Pancreas (tissue), 10 donors: ENCODE results near the gene PCYOX1L. TPM values are rescaled to one million over a fixed set of nuclear protein-coding genes. Genes with fewer than 3 reads are reported as not detected.

Source experiments
- ATAC-seq, 4 donors: fragments of 200-7000 bp; cut with Tn5 transposase; one replicate each; pipeline versions ENCODE4 v1.8.0 to v1.9.1; 2020; ENCODE audit warnings: mild to moderate bottlenecking in 4 of 4, moderate library complexity in 4 of 4
- DNase-seq, 6 donors: peaks; one replicate each; pipeline ENCODE4 v3.0.0-alpha.2; 2020
- FAIRE-seq: peaks from 2 replicates; lab custom pipeline; 2012; peaks lifted over from hg19 to GRCh38; lab: Jason Lieb, UNC
- H3K27ac ChIP-seq, 4 donors: fragments of 200-600 bp; sonication (generic); 1 replicate in 3 of 4; 2 replicates in 1 of 4; pipeline versions ENCODE4 v1.5.0 to v1.8.0; 2020
- H3K27me3 ChIP-seq, 4 donors: fragments of 200-600 bp; one replicate each; pipeline ENCODE4 v1.8.0; 2021
- H3K36me3 ChIP-seq, 3 donors: fragments of 200-600 bp; sonication (generic) in 1 of 3; one replicate each; pipeline versions ENCODE4 v1.5.0 to v1.8.0; 2020 to 2021
- H3K4me1 ChIP-seq, 3 donors: fragments of 200-600 bp; one replicate each; pipeline ENCODE4 v1.8.0; 2021
- H3K4me3 ChIP-seq, 4 donors: fragments of 200-600 bp; sonication (generic) in 2 of 4; one replicate each; pipeline versions ENCODE4 v1.5.0 to v1.8.0; 2020 to 2021
- H3K9me3 ChIP-seq, 4 donors: fragments of 200-600 bp; one replicate each; pipeline ENCODE4 v1.8.0; 2021
- WGBS, 2 donors: extraction: QIAGEN DNeasy Blood & Tissue Kit; methylation state at CpG; one replicate each; pipeline ENCODE4 v1.1.7; 2013; 5-methylcytosine and 5-hydroxymethylcytosine counted together
- intact Hi-C, 3 donors: fragments of 100-400 bp; cut with DNase I; formaldehyde crosslinking; loops; one replicate each; pipeline versions ENCODE4 v1.11.1 to v1.14.2; 2022
- polyA plus RNA-seq, 2 donors: library from polyadenylated mRNA; stranded (reverse); fragments of 200-250 nt; gene quantifications; one replicate each; pipeline ENCODE4 v1.2.3, GENCODE V29; 2013
- total RNA-seq, 6 donors: library from RNA; stranded (reverse); fragmentation: NEBNext Ultra II Directional in 4 of 6; extraction: Animal tissue kit (Norgen Biotek cat#: 25700) in 4 of 6; gene quantifications; one replicate each; pipeline versions ENCODE4 v1.2.1 to v1.2.4, GENCODE V29; 2021 to 2023
- TF ChIP-seq, protein P1 (sequence below), 4 donors: fragments of 200-600 bp; sonication (generic) in 3 of 4; IDR thresholded peaks; one replicate each; pipeline versions ENCODE4 v1.5.0 to v1.8.0; 2021; ENCODE audit warnings: antibody characterized with exemption in 4 of 4
- donor health status: healthy with polysubstance abuse.
- donor health status: DM: no; HTN: no; CAD: no; lungs with moderate emphysema.
- donor health status: DM: no; HTN: no; CAD: no.
- donor health status: control.
- donor health status: control.
- donor health status: Bipolar disorder and iron deficiency.
- donor health status: DM: yes; HTN: yes; CAD: no.
- donor health status: DM: no; HTN: no; CAD: no.
- donor health status: DM: no; HTN: no; CAD: no.
- donor health status: DM: yes; HTN: yes; CAD: no.

PCYOX1L gene
- total and polyA plus RNA-seq, 8 donors = 2.1 to 11.5 (median 3.8) TPM

DNA sequence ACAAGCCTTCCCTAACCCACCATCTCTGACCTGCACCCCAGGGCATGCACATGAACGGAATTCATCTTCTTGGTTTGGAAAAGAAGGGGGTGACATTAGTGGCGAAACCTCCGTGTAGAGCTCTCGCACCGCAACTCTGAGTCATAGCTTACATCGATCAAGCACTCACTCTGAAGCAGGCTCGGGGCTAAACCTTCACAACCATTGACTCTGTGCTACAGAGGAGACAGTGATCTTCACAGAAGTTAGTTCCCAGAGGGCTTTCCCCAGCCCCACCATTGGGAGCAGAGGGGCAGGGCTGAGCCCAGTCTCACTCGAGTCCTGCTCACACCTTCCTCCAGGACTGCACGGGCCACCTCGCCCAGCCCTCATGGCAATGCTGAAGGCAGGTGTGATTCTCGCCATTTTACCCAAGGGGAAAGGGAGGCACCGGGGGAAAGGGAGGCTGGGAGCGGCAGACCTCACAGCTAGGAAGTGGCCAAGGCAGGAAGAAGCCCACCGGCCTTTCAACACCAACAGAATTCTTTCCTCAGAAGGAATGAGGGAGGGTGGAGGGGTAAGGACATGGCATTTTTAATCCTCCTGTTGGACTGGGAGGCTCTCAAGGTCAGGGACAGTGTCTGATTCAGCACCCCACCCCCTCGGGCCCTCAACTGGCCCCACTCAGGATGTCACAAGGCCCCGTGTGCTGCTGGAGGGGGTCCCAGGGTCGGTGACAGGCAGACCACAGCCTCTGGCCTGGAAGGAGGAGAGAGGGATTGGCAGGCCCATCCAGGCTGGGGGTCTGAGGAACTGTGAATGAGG, 47.1 kb downstream of the PCYOX1L start:
- Histone ChIP-seq H3K9me3 (no peaks in the 10 kb centered on the region), H3K36me3 (no peaks in the 10 kb centered on the region), H3K27me3 (no peaks in the 10 kb centered on the region), H3K4me1 (no peaks in the 10 kb centered on the region), H3K27ac (no peak overlapping the region), H3K4me3 (no peak overlapping the region)
- no peak for DNase-seq
- ATAC-seq = peak in 1 of 4 donors; percentile 33
- TF ChIP-seq, protein P1, sequence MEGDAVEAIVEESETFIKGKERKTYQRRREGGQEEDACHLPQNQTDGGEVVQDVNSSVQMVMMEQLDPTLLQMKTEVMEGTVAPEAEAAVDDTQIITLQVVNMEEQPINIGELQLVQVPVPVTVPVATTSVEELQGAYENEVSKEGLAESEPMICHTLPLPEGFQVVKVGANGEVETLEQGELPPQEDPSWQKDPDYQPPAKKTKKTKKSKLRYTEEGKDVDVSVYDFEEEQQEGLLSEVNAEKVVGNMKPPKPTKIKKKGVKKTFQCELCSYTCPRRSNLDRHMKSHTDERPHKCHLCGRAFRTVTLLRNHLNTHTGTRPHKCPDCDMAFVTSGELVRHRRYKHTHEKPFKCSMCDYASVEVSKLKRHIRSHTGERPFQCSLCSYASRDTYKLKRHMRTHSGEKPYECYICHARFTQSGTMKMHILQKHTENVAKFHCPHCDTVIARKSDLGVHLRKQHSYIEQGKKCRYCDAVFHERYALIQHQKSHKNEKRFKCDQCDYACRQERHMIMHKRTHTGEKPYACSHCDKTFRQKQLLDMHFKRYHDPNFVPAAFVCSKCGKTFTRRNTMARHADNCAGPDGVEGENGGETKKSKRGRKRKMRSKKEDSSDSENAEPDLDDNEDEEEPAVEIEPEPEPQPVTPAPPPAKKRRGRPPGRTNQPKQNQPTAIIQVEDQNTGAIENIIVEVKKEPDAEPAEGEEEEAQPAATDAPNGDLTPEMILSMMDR (IDR thresholded peaks at IDR 0.05) = no peak
- no peak for FAIRE-seq
- intact Hi-C loops = no loop called here
- WGBS, 2 donors = 72 to 76% methylated on average over 17 of the region's 17 CpGs

DNA sequence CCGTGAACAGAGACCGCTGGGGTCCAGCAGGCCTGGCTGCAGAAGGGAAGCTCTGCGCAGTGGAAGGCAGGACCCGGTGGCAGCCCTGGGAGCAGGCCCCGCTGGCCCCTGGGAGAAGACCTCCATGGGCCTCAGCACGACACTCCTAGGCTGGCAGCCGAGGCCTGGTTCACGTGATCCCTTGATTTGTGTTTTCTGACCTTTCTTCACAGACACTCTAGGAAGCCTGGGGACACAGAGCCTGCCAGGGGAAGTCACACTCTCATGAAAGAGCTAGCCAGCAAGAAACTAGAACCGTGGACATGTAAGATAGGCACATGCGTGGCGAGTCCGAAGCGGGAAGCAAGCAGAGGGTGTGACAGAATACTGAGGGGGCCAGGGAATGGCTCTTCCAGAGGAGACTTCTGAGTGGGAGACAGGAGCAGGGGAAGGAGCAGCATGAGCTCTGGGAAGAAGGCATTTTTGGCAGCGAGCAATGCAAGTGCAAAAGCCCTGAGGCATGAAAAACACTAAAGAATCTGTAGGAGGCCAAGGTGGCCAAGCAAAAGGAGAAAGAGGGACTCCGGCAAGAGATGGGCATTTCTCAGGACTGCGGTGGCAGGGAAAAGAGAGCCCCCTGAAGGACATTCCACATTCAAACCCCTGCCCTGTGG, 47.8 kb downstream of the PCYOX1L start:
- intact Hi-C loops = no loop called here
- Histone ChIP-seq H3K36me3 (no peaks in the 10 kb centered on the region), H3K27ac (no peak overlapping the region), H3K4me1 (no peaks in the 10 kb centered on the region), H3K9me3 (no peaks in the 10 kb centered on the region), H3K4me3 (no peak overlapping the region), H3K27me3 (no peaks in the 10 kb centered on the region)
- TF ChIP-seq, protein P1 (IDR thresholded peaks at IDR 0.05) = no peak
- DNase-seq (no peak), FAIRE-seq (no peak), ATAC-seq (no peak)
- WGBS, 2 donors = 87 to 93% methylated on average over 15 to 16 of the region's 16 CpGs

DNA sequence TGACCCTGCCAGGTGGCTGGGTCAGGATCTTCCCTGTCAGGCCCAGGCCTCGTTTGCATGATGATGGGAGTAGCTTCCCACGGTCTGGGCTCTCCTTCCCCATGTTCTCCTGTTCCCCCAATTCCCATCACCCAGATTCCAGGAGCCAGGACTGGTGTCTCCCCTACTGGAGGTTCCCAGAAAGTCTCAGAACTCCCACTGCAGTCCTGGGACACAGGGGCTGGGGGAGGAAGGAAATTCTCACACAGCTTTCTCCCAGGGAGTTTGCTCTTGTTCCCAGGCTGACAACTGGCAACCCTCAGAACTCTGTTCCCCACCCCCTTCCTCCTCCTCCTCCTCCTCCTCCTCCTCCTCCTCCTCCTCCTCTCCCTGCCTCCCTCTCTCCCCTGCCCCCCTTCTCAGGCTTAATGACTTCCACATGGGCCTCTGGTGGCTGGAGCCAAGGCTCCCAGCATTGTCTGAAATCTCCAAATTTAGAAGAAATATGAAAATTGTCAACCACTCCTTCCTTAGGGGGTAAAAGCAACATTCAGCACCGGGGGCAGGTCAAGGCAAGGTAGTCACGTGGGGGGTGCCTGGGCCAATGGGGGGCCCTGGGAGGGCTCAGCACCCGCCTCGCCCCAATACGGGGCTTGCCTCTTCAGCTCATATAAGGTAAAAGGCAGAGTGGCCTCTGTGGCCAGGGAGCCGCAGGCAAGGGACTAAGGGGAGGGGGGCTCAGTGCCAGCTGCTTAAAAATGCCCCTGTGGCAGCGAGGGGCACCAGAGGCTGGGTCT, 48.5 kb downstream of the PCYOX1L start:
- ATAC-seq = peak; percentile 24 to 64 (median 51)
- Histone ChIP-seq H3K27me3 (no peaks in the 10 kb centered on the region), H3K4me1 (no peaks in the 10 kb centered on the region), H3K9me3 (no peaks in the 10 kb centered on the region), H3K27ac (no peak overlapping the region), H3K4me3 (peak overlapping the region in 1 of 4 donors; percentile 17), H3K36me3 (no peaks in the 10 kb centered on the region)
- no peak for FAIRE-seq
- no peak for DNase-seq
- TF ChIP-seq, protein P1 (IDR thresholded peaks at IDR 0.05) = no peak
- WGBS, 2 donors = 72 to 73% methylated on average over 9 of the region's 9 CpGs
- intact Hi-C loops = no loop called here

DNA sequence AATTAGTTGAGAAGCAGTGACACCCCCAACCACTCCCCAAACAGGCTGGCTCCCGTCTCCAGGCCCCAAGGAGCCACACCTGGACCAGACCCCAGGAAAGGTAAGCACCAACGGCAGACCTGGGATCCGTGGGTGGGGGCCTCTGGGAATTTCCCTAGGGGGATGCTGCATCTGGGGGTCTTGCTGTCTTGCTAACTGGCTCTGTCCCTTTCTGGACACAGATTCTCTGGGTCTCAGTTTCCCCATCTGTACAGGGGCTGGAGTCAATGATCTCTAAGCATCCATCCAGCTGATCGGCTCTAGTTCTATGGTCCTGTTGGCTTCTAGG, 49.1 kb downstream of the PCYOX1L start:
- WGBS, 2 donors = 68 to 80% methylated on average over 4 of the region's 4 CpGs
- intact Hi-C loops = no loop called here
- H3K9me3 ChIP-seq = no peaks in the 10 kb centered on the region
- H3K4me3 ChIP-seq = peak overlapping the region in 1 of 4 donors; percentile 17
- TF ChIP-seq, protein P1 (IDR thresholded peaks at IDR 0.05) = no peak
- DNase-seq = no peak
- no peaks in the 10 kb centered on the region for H3K27me3 ChIP-seq
- H3K36me3 ChIP-seq = no peaks in the 10 kb centered on the region
- no peak for FAIRE-seq
- H3K4me1 ChIP-seq = no peaks in the 10 kb centered on the region
- H3K27ac ChIP-seq = no peak overlapping the region
- ATAC-seq = no peak
